GM18519 (cell line): ENCODE data around the gene STK16.
"Not testable (repeated sequence)": the region's sequence is repeated elsewhere in the genome, so short reads cannot be mapped to it uniquely, and the experiment has no call there.

Experiments used
- ATAC-seq: cut with Tn5 transposase; IDR thresholded peaks from one replicate; pipeline ENCODE4 v1.9.1; 2021; ENCODE audit warnings: mild to moderate bottlenecking, moderate library complexity; ENCODE audit not compliant: unreplicated experiment, low FRiP score

Gene STK16

GRCh38 chr2:219285894-219286425, 40.7 kb downstream of the STK16 start:
- ATAC-seq: no peak

GRCh38 chr2:219286436-219287115, 41.3 kb downstream of the STK16 start:
- ATAC-seq: no peak

- not testable (repeated sequence) for ATAC-seq
These were observed 41.8 kb downstream of the STK16 start for GRCh38 chr2:219287116-219287440.

GRCh38 chr2:219287580-219288265, 42.4 kb downstream of the STK16 start:
- no peak for ATAC-seq

GRCh38 chr2:219289195-219289536, 43.9 kb downstream of the STK16 start:
- ATAC-seq: no peak

GRCh38 chr2:219289537-219290361, 44.5 kb downstream of the STK16 start:
- ATAC-seq: no peak

- ATAC-seq: no peak
These were observed 45.3 kb downstream of the STK16 start for GRCh38 chr2:219290381-219291171.

- ATAC-seq: no peak
These were observed 46.1 kb downstream of the STK16 start for GRCh38 chr2:219291394-219291793.

- ATAC-seq: no peak
These were observed 46.7 kb downstream of the STK16 start for GRCh38 chr2:219291910-219292490.

GRCh38 chr2:219292616-219293015, 47.3 kb downstream of the STK16 start:
- no peak for ATAC-seq

GRCh38 chr2:219293736-219294231, 48.5 kb downstream of the STK16 start:
- no peak for ATAC-seq

- ATAC-seq: peak; percentile 81
These were observed 49.4 kb downstream of the STK16 start for GRCh38 chr2:219294356-219295351.

- no peak for ATAC-seq
These were observed 50.9 kb downstream of the STK16 start for GRCh38 chr2:219296142-219296541.

GRCh38 chr2:219296631-219297391, 51.5 kb downstream of the STK16 start:
- ATAC-seq: no peak

- no peak for ATAC-seq
These were observed 52.6 kb downstream of the STK16 start for GRCh38 chr2:219297766-219298456.

GRCh38 chr2:219298759-219299371, 53.6 kb downstream of the STK16 start:
- ATAC-seq: no peak

- no peak for ATAC-seq
These were observed 54.1 kb downstream of the STK16 start for GRCh38 chr2:219299372-219299760.
